HL-60/S4 treated with retinoic acid at 250 ng/mL for 4 days and 3 days (cell line): ENCODE data around the gene TLR6.

Experiments
- in situ Hi-C: fragments of 300-500 bp; cut with MboI; formaldehyde crosslinking; loops from 2 replicates; pipeline ENCODE4 v1.7.0; 2022; ENCODE audit warnings: low sequenced_read_pairs

The TLR6 gene

GRCh38 chr4:38869511-38869910, 12.9 kb upstream of the TLR6 start:
- in situ Hi-C loops = no loop called here

GRCh38 chr4:38868059-38868960, 11.7 kb upstream of the TLR6 start:
- in situ Hi-C loops = no loop called here

GRCh38 chr4:38867478-38868058, 11.0 kb upstream of the TLR6 start, which contains the start of gene FAM114A1:
FAM114A1 (plus strand) TSS chr4:38867806; CDS start chr4:38878079, 10,273 bp downstream.
- in situ Hi-C loops = no loop called here

GRCh38 chr4:38866973-38867477, 10.4 kb upstream of the TLR6 start:
- in situ Hi-C loops = no loop called here

GRCh38 chr4:38865445-38865844, 8.8 kb upstream of the TLR6 start:
- in situ Hi-C loops = no loop called here

- in situ Hi-C loops = no loop called here
Observed at GRCh38 chr4:38861791-38862190, 5.2 kb upstream of the TLR6 start.

- in situ Hi-C loops = no loop called here
Observed at GRCh38 chr4:38860788-38861424, 4.3 kb upstream of the TLR6 start.

GRCh38 chr4:38859501-38859900, 2.9 kb upstream of the TLR6 start:
- in situ Hi-C loops = no loop called here

GRCh38 chr4:38858097-38858420, 1.4 kb upstream of the TLR6 start:
- in situ Hi-C loops = no loop called here

GRCh38 chr4:38857354-38858096, 908 bp upstream of the TLR6 start:
- in situ Hi-C loops = no loop called here

- in situ Hi-C loops = no loop called here
Observed at GRCh38 chr4:38856046-38856445, 571 bp downstream of the TLR6 start.

- in situ Hi-C loops = no loop called here
Observed at GRCh38 chr4:38855466-38855865, 1.2 kb downstream of the TLR6 start.

GRCh38 chr4:38846015-38846414, 10.6 kb downstream of the TLR6 start:
- in situ Hi-C loops = no loop called here

- in situ Hi-C loops = no loop called here
Observed at GRCh38 chr4:38842994-38843393, 13.6 kb downstream of the TLR6 start.

- in situ Hi-C loops = no loop called here
Observed at GRCh38 chr4:38837849-38838248, 18.8 kb downstream of the TLR6 start.

GRCh38 chr4:38837334-38837733, 19.3 kb downstream of the TLR6 start:
- in situ Hi-C loops = no loop called here

- in situ Hi-C loops = no loop called here
Observed at GRCh38 chr4:38834570-38834969, 22.0 kb downstream of the TLR6 start.

GRCh38 chr4:38832624-38833528, 23.7 kb downstream of the TLR6 start:
- in situ Hi-C loops = no loop called here

GRCh38 chr4:38832206-38832605, 24.4 kb downstream of the TLR6 start:
- in situ Hi-C loops = no loop called here

GRCh38 chr4:38831653-38832052, 25.0 kb downstream of the TLR6 start:
- in situ Hi-C loops = no loop called here
